VCaP (cell line): Measurements from ENCODE around the gene PHACTR3.

ENCODE experiments used
- H3K27ac ChIP-seq: fragments of 450-650 bp; 2 replicates; pipeline ENCODE4 v1.5.1; 2017
- CTCF ChIP-seq: fragments of 450-650 bp; conservative IDR thresholded peaks from 2 replicates; pipeline ENCODE4 v1.5.1; 2017; ENCODE audit warnings: mild to moderate bottlenecking, moderate library complexity

Gene PHACTR3

GRCh38 chr20:59696476-59696875 is 92.1 kb downstream of the PHACTR3 start:
- TF ChIP-seq CTCF: no peak
- no peak overlapping the region for H3K27ac ChIP-seq

- TF ChIP-seq CTCF: no peak
- H3K27ac ChIP-seq: no peak overlapping the region
Measured at GRCh38 chr20:59697068-59697467, 92.7 kb downstream of the PHACTR3 start.

- H3K27ac ChIP-seq: no peak overlapping the region
- no peak for TF ChIP-seq CTCF
Measured at GRCh38 chr20:59698598-59698997, 94.3 kb downstream of the PHACTR3 start.

- no peak overlapping the region for H3K27ac ChIP-seq
- TF ChIP-seq CTCF: no peak
Measured at GRCh38 chr20:59701236-59701635, 96.9 kb downstream of the PHACTR3 start.

GRCh38 chr20:59703046-59703445 is 98.7 kb downstream of the PHACTR3 start:
- TF ChIP-seq CTCF: no peak
- no peak overlapping the region for H3K27ac ChIP-seq

- H3K27ac ChIP-seq: no peak overlapping the region
- TF ChIP-seq CTCF: no peak
Measured at GRCh38 chr20:59705651-59706399, 101.5 kb downstream of the PHACTR3 start.

GRCh38 chr20:59706400-59706693 is 102.0 kb downstream of the PHACTR3 start:
- no peak for TF ChIP-seq CTCF
- no peak overlapping the region for H3K27ac ChIP-seq
